Brain microvascular endothelial cell (primary cell): Measurements from ENCODE around the gene SMARCA4.
A peak's percentile ranks its signal among the peaks of the same experiment; 100 is the strongest.

Source experiments
- DNase-seq: peaks from one replicate; pipeline ENCODE4 v3.0.0-alpha.2; 2020
- H3K27ac ChIP-seq: fragments of 250-450 bp; sonication (Bioruptor Pico); 2 replicates; pipeline ENCODE4 v1.5.1; 2020; ENCODE audit warnings: mild to moderate bottlenecking, moderate library complexity
- H3K27me3 ChIP-seq: fragments of 250-450 bp; sonication (Bioruptor Pico); replicated peaks from 2 replicates; pipeline ENCODE4 v1.5.1; 2020; ENCODE audit warnings: mild to moderate bottlenecking
- H3K36me3 ChIP-seq: fragments of 250-450 bp; sonication (Bioruptor Pico); replicated peaks from 2 replicates; pipeline ENCODE4 v1.5.1; 2020; ENCODE audit warnings: mild to moderate bottlenecking
- H3K4me3 ChIP-seq: 2 replicates; pipeline ENCODE4 v1.5.1; 2011; ENCODE audit warnings: low read depth, mild to moderate bottlenecking, control low read depth, low read length, moderate library complexity
- in situ Hi-C: cut with HindIII; loops from 2 replicates; pipeline ENCODE4 v1.10.0; 2017; ENCODE audit warnings: low sequenced_read_pairs, low pct_ligation_motif_present
- TF ChIP-seq, protein P1 (sequence below): IDR thresholded peaks from 2 replicates; pipeline ENCODE4 v1.5.1; 2011; ENCODE audit warnings: low read depth, mild to moderate bottlenecking, moderate library complexity, low read length, control low read depth, inconsistent platforms; ENCODE audit errors: missing control alignments

Gene SMARCA4

DNA sequence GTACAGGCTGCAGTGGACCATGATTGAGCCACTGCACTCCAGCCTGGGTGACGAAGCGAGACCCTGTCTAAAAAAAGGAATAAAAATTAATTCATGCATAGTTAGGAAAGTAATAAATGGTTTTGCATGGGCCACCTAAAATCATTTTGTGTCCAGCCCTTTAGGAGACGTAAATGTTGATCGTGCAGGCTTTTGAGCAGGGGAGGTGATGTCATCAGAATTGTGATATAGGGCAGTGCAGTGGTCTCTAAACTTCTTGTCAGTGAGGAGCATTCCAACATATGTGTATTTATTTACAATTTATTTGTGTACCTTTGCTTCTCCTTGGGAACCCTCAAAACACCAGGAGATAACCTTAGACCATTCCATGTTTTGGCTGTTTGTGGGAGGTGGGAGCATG, 3.0 kb downstream of the SMARCA4 start:
- Histone ChIP-seq H3K27me3 (no peaks in the 10 kb centered on the region), H3K4me3 (no peak overlapping the region), H3K27ac (no peak overlapping the region), H3K36me3 (no peaks in the 10 kb centered on the region)
- TF ChIP-seq, protein P1, sequence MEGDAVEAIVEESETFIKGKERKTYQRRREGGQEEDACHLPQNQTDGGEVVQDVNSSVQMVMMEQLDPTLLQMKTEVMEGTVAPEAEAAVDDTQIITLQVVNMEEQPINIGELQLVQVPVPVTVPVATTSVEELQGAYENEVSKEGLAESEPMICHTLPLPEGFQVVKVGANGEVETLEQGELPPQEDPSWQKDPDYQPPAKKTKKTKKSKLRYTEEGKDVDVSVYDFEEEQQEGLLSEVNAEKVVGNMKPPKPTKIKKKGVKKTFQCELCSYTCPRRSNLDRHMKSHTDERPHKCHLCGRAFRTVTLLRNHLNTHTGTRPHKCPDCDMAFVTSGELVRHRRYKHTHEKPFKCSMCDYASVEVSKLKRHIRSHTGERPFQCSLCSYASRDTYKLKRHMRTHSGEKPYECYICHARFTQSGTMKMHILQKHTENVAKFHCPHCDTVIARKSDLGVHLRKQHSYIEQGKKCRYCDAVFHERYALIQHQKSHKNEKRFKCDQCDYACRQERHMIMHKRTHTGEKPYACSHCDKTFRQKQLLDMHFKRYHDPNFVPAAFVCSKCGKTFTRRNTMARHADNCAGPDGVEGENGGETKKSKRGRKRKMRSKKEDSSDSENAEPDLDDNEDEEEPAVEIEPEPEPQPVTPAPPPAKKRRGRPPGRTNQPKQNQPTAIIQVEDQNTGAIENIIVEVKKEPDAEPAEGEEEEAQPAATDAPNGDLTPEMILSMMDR = no peak
- no peak for DNase-seq
- in situ Hi-C loops = no loop called here

GRCh38 chr19:10964903-10965302, 4.1 kb downstream of the SMARCA4 start:
- H3K27me3 ChIP-seq = no peaks in the 10 kb centered on the region
- H3K4me3 ChIP-seq = no peak overlapping the region
- no peak for DNase-seq
- TF ChIP-seq, protein P1 = peak; percentile 6
- no peaks in the 10 kb centered on the region for H3K36me3 ChIP-seq
- in situ Hi-C loops = no loop called here
- no peak overlapping the region for H3K27ac ChIP-seq

DNA sequence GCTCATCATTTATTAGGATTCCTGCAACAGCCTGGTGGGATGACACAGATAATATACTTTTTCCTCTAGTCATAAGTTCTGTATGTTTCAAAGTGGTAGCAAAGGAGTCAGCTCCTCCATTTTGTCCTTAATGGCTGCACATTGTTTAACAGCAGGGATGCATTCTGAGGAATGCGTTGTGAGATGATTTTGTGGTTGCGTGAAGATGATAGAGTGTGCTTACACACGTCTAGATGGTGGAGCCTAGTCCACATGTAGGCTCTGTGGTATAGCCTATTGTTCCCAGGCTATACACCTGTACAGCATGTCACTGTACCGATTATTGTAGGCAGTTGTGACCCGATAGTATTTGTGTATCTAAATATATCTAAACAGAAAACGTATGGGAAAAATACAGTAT, 4.6 kb downstream of the SMARCA4 start:
- Histone ChIP-seq H3K27me3 (no peaks in the 10 kb centered on the region), H3K4me3 (no peak overlapping the region), H3K27ac (no peak overlapping the region), H3K36me3 (no peaks in the 10 kb centered on the region)
- no peak for DNase-seq
- TF ChIP-seq, protein P1 = no peak
- in situ Hi-C loops = no loop called here

DNA sequence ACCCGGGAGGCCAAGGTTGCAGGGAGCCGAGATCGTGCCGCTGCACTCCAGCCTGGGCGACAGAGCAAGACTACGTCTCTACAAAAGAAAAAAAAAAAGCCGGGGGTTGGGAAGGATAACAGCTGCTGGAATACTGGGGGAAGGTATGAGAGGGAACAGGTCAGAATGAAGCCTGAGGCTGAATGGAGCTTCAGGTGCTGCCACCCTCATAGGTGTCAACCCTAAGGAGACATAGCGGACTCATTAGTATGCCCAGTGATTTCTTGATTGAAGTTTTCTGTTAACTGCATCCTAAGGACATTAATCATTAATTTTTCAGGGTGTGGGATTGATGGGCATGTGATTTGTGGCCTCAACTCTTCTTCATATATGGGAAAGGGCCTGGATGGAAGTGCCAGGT, 6.0 kb downstream of the SMARCA4 start:
- TF ChIP-seq, protein P1 = no peak
- H3K27me3 ChIP-seq = no peaks in the 10 kb centered on the region
- no peak for DNase-seq
- in situ Hi-C loops = no loop called here
- H3K4me3 ChIP-seq = no peak overlapping the region
- no peaks in the 10 kb centered on the region for H3K36me3 ChIP-seq
- H3K27ac ChIP-seq = no peak overlapping the region

DNA sequence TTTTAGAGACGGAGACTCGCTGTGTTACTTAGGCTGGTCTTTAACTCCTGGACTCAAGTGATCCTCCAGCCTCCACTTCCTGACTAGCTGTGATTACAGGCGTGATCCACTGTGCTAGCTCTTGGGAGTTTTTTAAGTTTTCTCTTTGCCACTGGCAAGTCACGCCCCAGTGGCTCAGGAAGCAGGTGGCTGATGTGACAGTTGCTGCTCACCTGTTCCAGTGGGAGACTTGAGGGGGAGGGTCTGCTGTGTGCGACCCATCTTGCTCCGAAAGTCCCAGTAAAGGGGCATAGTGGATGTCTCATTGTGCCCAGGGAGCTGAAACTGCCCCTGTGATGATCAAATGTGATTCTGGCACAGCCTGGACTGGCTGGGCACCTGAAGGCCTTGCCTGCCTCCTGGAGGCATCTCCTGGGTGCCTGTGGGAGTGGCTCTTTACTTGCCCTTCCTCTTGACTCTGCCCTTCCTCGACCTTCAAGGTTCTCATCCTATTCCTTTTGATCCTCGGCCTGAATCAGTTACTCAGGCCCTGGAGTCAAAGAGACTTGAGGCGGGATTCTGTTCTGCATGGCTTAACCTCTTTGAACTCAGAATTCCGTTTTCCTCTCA, 7.8 kb downstream of the SMARCA4 start:
- in situ Hi-C loops = no loop called here
- Histone ChIP-seq H3K4me3 (no peak overlapping the region), H3K27ac (no peak overlapping the region)

More for the DNA sequence above, 7.8 kb downstream of the SMARCA4 start:
- H3K27me3 ChIP-seq = no peaks in the 10 kb centered on the region
- no peak for DNase-seq
- TF ChIP-seq, protein P1 = no peak
- H3K36me3 ChIP-seq = no peaks in the 10 kb centered on the region
